Loucy (cell line): ENCODE results near the gene ABCB9.
A peak's percentile ranks its signal among the peaks of the same experiment; 100 is the strongest.

ENCODE experiments used
- H2AFZ ChIP-seq: fragments of 200-600 bp; sonication (generic); 2 replicates; pipeline ENCODE4 v1.6.0; 2016; ENCODE audit warnings: antibody characterized with exemption, mild to moderate bottlenecking, low read length, moderate library complexity
- H3F3A ChIP-seq: fragments of 200-600 bp; 2 replicates; pipeline ENCODE4 v1.6.0; 2016; ENCODE audit warnings: antibody characterized with exemption, low read depth, mild to moderate bottlenecking
- H3K27me3 ChIP-seq: fragments of 200-600 bp; sonication (generic); 2 replicates; pipeline ENCODE4 v1.6.1; 2014; ENCODE audit warnings: low read length, mild to moderate bottlenecking; ENCODE audit not compliant: insufficient read depth, poor library complexity, severe bottlenecking
- H3K36me3 ChIP-seq: fragments of 200-600 bp; sonication (generic); 2 replicates; pipeline ENCODE4 v1.6.1; 2016; ENCODE audit warnings: low read length; ENCODE audit not compliant: insufficient read depth
- H3K4me1 ChIP-seq: fragments of 200-600 bp; sonication (generic); 2 replicates; pipeline ENCODE4 v1.5.1; 2014; ENCODE audit warnings: low read length, mild to moderate bottlenecking; ENCODE audit not compliant: insufficient read depth, poor library complexity, severe bottlenecking
- H3K4me2 ChIP-seq: fragments of 200-600 bp; sonication (generic); 2 replicates; pipeline ENCODE4 v1.6.0; 2014; ENCODE audit warnings: antibody characterized with exemption, low read length, low read depth, mild to moderate bottlenecking; ENCODE audit not compliant: poor library complexity, severe bottlenecking
- H3K4me3 ChIP-seq: fragments of 200-600 bp; sonication (generic); 2 replicates; pipeline ENCODE4 v1.5.1; 2014; ENCODE audit warnings: low read length, mild to moderate bottlenecking, mixed read lengths; ENCODE audit not compliant: poor library complexity, severe bottlenecking
- H3K79me2 ChIP-seq: fragments of 200-600 bp; sonication (generic); 2 replicates; pipeline ENCODE4 v1.6.1; 2014; ENCODE audit warnings: low read length; ENCODE audit not compliant: insufficient read depth
- H3K9ac ChIP-seq: fragments of 200-600 bp; sonication (generic); 2 replicates; pipeline ENCODE4 v1.6.0; 2014; ENCODE audit warnings: mild to moderate bottlenecking, low read depth, low read length, moderate library complexity; ENCODE audit not compliant: poor library complexity, severe bottlenecking
- H3K9me2 ChIP-seq: fragments of 200-600 bp; sonication (generic); replicated peaks from 2 replicates; pipeline ENCODE4 v1.6.1; 2016; ENCODE audit warnings: low read depth, low read length, mixed read lengths
- H3K9me3 ChIP-seq: fragments of 200-600 bp; sonication (generic); 2 replicates; pipeline ENCODE4 v1.6.1; 2014; ENCODE audit warnings: mild to moderate bottlenecking, antibody characterized with exemption, low read length, low read depth; ENCODE audit not compliant: insufficient read depth
- H4K20me1 ChIP-seq: fragments of 200-600 bp; sonication (generic); 2 replicates; pipeline ENCODE4 v1.6.0; 2014; ENCODE audit warnings: antibody characterized with exemption, low read length, mild to moderate bottlenecking; ENCODE audit not compliant: insufficient read depth, poor library complexity, severe bottlenecking
- EZH2phosphoT487 ChIP-seq: fragments of 200-600 bp; IDR thresholded peaks from 2 replicates; pipeline ENCODE4 v1.6.1; 2018; ENCODE audit warnings: antibody characterized with exemption, mild to moderate bottlenecking, moderate library complexity, borderline replicate concordance
- TF ChIP-seq, protein P1 (sequence below): fragments of 200-600 bp; sonication (generic); conservative IDR thresholded peaks from 2 replicates; pipeline ENCODE4 v1.5.1; 2014; ENCODE audit warnings: mild to moderate bottlenecking, antibody characterized with exemption, low read length

ABCB9 gene

DNA sequence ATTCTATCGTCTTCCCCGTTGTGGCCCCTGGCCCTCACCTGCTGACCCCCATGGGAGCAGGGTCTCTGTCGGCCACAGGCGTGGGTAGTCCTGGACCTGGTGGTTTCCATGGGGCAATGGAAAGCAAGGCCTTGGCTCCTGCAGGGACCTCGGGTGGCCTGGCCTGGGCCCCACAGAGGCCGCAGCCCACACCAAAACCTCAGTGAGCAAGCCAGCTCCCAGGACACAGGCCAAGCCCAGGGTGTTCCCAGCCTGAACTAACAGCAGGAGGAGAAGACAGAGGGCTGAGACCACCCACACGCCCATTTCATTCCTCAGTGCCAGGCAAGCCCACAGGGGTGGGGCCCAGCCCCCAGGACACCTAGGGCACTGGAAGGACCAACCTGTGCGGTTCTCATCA is 16.9 kb downstream of the ABCB9 start:
- Histone ChIP-seq H3K9me3 (no peaks in the 10 kb centered on the region), H3K79me2 (no peaks in the 10 kb centered on the region), H3K4me1 (peaks cover 15% of the 10 kb centered on the region), H3K4me2 (no peak overlapping the region), H3K36me3 (no peaks in the 10 kb centered on the region), H3K27me3 (no peaks in the 10 kb centered on the region), H3K4me3 (no peak overlapping the region), H4K20me1 (no peaks in the 10 kb centered on the region), H3K9me2 (no peaks in the 10 kb centered on the region), H3F3A (no peaks in the 10 kb centered on the region), H3K9ac (no peak overlapping the region), H2AFZ (no peak overlapping the region)
- TF ChIP-seq, protein P1, sequence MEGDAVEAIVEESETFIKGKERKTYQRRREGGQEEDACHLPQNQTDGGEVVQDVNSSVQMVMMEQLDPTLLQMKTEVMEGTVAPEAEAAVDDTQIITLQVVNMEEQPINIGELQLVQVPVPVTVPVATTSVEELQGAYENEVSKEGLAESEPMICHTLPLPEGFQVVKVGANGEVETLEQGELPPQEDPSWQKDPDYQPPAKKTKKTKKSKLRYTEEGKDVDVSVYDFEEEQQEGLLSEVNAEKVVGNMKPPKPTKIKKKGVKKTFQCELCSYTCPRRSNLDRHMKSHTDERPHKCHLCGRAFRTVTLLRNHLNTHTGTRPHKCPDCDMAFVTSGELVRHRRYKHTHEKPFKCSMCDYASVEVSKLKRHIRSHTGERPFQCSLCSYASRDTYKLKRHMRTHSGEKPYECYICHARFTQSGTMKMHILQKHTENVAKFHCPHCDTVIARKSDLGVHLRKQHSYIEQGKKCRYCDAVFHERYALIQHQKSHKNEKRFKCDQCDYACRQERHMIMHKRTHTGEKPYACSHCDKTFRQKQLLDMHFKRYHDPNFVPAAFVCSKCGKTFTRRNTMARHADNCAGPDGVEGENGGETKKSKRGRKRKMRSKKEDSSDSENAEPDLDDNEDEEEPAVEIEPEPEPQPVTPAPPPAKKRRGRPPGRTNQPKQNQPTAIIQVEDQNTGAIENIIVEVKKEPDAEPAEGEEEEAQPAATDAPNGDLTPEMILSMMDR, result no peak
- no peak for TF ChIP-seq EZH2phosphoT487

DNA sequence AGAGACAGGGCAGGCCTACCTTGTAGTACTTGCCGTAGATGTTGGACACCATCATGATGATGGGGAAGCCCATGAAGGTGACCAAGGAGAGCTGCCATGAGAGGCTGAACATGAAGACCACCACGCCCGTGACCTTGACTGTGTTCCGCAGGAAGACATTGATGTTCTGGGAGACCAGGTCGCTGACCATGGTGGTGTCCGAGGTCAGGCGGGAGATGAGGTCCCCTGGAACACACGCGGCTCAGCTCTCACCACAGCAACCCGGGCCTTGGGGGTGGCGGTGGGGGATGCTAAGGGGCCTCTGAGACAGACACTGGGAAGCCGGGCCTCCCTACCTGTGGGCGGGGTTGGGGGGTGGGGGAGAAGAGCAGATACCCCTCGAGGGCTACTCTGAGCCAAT is 17.7 kb downstream of the ABCB9 start:
- H4K20me1 ChIP-seq, result no peaks in the 10 kb centered on the region
- H3K4me2 ChIP-seq, result no peak overlapping the region
- no peak overlapping the region for H3K9ac ChIP-seq

DNA sequence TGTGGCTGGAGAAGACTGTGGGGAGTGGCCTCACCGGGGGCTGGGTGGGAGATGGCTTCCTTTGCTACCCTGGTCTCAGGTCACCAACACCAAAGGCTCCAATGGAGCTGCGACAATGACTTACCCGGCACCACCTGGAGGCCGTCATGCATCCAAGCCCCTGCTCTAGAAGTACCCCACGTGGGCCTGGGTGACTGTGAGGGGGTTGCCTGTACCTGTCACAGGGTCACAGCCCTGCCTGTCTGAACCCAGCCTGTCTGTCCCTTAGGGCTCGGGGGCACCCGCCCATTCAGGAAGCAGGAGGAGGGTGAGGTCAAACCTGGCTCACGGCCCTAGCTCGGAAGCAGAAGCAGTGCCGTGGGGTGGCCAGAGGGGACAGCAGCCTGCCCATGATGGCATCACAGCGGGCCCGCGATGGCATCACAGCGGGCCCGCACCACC is 18.9 kb downstream of the ABCB9 start:
- no peaks in the 10 kb centered on the region for H3F3A ChIP-seq
- no peak overlapping the region for H2AFZ ChIP-seq
- H3K4me2 ChIP-seq, result peak overlapping the region; percentile 5
- H3K27me3 ChIP-seq, result no peaks in the 10 kb centered on the region
- no peaks in the 10 kb centered on the region for H3K9me3 ChIP-seq
- no peaks in the 10 kb centered on the region for H4K20me1 ChIP-seq
- H3K4me3 ChIP-seq, result no peak overlapping the region
- no peaks in the 10 kb centered on the region for H3K36me3 ChIP-seq
- no peaks in the 10 kb centered on the region for H3K9me2 ChIP-seq
- peak overlapping the region; percentile 31 for H3K9ac ChIP-seq
- no peak for TF ChIP-seq EZH2phosphoT487
- TF ChIP-seq, protein P1, result no peak
- peaks cover 15% of the 10 kb centered on the region for H3K4me1 ChIP-seq
- no peaks in the 10 kb centered on the region for H3K79me2 ChIP-seq

More for the DNA sequence above, 17.7 kb downstream of the ABCB9 start:
- TF ChIP-seq, protein P1, result no peak
- no peak for TF ChIP-seq EZH2phosphoT487
- Histone ChIP-seq H3K9me2 (no peaks in the 10 kb centered on the region), H3K4me3 (no peak overlapping the region), H2AFZ (no peak overlapping the region), H3K9me3 (no peaks in the 10 kb centered on the region), H3K79me2 (no peaks in the 10 kb centered on the region), H3F3A (no peaks in the 10 kb centered on the region), H3K4me1 (peaks cover 15% of the 10 kb centered on the region), H3K27me3 (no peaks in the 10 kb centered on the region), H3K36me3 (no peaks in the 10 kb centered on the region)
